Mononuclear cell (primary cell): ENCODE results near the gene JRKL. TPM values are rescaled to one million over a fixed set of nuclear protein-coding genes. Genes with fewer than 3 reads are reported as not detected.
"Not testable (repeated sequence)": the region's sequence is repeated elsewhere in the genome, so short reads cannot be mapped to it uniquely, and the experiment has no call there.

Experiments used
- H3K27me3 ChIP-seq: 2 replicates; pipeline ENCODE4 v1.6.0; 2011; ENCODE audit warnings: low read length, control low read depth; ENCODE audit not compliant: insufficient read depth
- H3K4me1 ChIP-seq: 2 replicates; pipeline ENCODE4 v1.5.1; 2011; ENCODE audit warnings: mild to moderate bottlenecking, low read length, control low read depth; ENCODE audit not compliant: insufficient read depth
- H3K4me3 ChIP-seq: 2 replicates; pipeline ENCODE4 v1.5.1; 2011; ENCODE audit warnings: mild to moderate bottlenecking, low read length, moderate library complexity
- H3K9me3 ChIP-seq: 2 replicates; pipeline ENCODE4 v1.5.1; 2011; ENCODE audit warnings: low read depth, mild to moderate bottlenecking, control low read depth, low read length
- total RNA-seq: library from RNA; depleted of rRNA; stranded (reverse); fragments of >200 nt; gene quantifications from one replicate; pipeline ENCODE4 v1.2.3, GENCODE V29; 2012

Gene JRKL
- total RNA-seq, 1 donor, result 3.4 TPM

DNA sequence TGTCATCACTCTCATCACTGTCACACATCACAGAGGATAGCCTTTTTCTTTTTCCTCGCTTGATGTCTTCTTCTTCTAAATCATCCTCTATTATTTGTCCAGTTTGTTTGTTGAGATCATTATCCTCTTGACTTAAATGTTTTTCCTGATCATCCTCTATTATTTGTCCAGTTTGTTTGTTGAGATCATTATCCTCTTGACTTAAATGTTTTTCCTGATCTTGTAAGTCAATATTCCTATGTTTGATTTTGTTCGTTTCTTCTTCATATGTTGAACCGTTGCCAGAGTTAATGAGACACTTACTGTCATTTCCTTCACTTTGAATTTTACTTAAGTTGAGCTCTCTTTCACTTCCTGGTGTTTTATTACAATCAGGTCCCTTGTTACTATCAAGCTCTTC lies 5.7 kb upstream of the JRKL start:
- Histone ChIP-seq H3K4me1 (peaks cover 7% of the 10 kb centered on the region), H3K4me3 (no peak overlapping the region), H3K27me3 (no peaks in the 10 kb centered on the region), H3K9me3 (no peaks in the 10 kb centered on the region)

DNA sequence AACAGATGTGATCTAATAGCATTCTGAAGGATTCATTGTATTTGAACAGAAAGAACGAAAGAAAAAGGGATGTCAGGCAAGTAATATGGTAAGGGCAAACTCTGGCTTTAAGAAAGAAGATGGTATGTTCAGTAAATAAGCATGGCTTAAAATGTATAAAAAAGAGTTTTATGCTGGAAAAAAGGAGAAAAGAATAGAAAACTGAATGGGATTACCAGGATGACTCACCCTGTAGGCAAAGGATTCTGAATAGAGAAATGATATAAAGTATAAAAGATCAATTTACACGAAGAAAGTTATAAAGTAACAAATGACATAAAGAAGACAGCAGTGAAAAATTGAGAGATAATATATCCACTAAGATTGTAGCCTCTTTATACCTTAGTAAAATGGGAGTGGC lies 4.6 kb upstream of the JRKL start:
- Histone ChIP-seq H3K4me1 (peaks cover 8% of the 10 kb centered on the region), H3K9me3 (no peaks in the 10 kb centered on the region)

DNA sequence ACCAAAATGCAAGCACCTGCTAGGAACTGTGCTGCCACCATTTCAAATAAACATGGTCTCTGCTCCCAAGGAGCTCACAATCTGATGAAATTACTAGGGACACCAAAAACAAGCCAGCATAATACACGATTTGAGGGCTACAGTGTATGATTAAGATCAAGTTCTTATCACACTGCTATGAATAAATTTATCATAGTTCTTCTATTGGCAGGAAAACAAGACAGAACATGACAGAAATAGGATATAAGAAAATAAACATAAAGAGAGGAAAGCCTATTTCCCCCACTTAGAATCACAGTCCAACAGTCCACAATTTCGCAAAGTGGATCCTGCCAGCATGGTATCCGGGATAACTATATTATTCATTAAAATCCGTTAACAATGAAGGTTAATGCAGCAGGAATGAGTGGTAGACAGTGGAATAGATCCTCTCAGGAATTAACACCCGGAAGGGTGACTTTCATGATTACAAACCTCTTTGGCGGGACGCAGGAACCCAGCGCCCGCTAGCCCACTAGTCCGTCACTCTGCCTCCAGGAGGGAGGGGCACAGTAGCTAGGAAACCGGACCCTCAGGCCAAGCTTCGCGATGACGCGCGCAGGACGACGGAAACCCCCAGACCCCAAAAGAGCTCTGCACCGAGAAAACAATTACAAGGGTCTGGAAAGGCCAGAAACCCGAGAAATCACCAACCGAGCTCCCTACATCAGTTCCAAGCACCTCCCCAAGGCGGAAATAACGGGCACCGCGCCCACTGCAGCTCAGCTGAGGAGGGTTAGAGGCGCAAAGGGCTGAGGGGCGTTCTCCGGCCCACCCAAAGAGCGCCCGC lies 708 bp upstream of the JRKL start:
- Histone ChIP-seq H3K4me1 (peaks cover 18% of the 10 kb centered on the region), H3K9me3 (no peaks in the 10 kb centered on the region), H3K4me3 (peak overlapping the region; percentile 81), H3K27me3 (no peaks in the 10 kb centered on the region)

More for the DNA sequence above, 4.6 kb upstream of the JRKL start:
- no peak overlapping the region for H3K4me3 ChIP-seq
- no peaks in the 10 kb centered on the region for H3K27me3 ChIP-seq

DNA sequence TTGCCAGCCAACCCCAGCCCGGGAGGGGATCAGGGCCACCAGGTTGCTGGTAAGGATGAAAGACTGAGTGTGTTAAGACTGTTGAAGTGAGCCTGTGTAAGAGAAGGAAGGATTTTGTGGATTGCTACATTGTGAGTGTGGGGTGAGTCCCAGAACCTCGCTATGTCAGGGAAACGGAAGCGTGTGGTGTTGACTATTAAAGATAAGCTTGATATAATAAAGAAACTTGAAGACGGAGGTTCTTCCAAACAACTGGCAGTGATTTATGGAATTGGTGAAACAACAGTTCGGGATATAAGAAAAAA lies 627 bp downstream of the JRKL start:
- H3K4me3 ChIP-seq, result peak overlapping the region; percentile 81
- H3K4me1 ChIP-seq, result peaks cover 18% of the 10 kb centered on the region
- no peaks in the 10 kb centered on the region for H3K27me3 ChIP-seq
- H3K9me3 ChIP-seq, result no peaks in the 10 kb centered on the region

DNA sequence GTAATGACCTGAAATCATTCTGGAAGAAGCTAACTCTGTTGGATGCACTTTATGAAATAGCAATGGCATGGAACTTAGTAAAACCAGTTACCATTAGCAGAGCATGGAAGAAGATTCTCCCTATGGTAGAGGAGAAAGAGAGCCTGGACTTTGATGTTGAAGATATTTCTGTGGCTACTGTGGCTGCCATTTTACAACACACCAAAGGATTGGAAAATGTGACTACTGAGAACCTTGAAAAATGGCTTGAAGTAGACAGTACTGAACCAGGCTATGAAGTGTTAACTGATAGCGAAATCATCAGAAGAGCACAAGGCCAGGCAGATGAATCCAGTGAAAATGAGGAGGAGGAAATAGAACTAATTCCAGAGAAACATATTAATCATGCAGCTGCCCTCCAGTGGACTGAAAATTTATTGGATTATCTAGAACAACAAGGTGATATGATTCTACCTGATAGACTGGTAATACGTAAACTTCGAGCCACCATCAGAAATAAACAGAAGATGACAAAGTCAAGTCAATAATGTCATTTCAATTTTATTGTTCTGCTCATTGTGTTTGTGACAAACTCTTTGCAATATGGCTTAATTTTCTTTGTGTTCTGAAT lies 2.0 kb downstream of the JRKL start:
- Histone ChIP-seq H3K27me3 (no peaks in the 10 kb centered on the region), H3K4me1 (peaks cover 18% of the 10 kb centered on the region), H3K4me3 (no peak overlapping the region), H3K9me3 (no peaks in the 10 kb centered on the region)

DNA sequence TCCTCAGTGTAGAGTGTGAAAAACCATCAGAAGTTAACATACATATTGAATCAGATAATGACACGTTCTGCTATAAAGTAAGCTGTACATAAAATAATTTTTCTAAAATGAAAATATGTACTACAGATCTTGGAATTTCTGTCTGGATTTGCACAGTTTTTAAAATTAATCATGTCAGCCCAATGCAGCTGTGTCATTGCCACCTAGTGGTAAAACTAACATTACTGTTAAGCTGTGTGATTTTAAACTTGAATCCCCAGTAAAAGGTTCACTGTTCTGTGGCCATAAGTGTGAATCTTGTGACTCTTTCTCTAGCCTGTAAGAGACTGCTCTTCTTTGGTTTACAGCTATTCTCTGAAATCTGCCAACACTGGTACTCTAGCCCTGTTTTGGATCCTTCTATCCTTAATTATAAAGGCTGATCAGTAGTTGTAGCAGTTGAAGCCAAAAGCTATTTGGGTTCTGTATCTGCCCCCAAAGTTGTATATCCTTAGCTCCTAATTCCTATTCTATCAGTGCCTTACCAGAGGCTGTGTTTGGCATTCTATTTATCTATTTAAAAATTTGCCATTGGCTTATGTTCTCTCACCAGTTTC lies 4.0 kb downstream of the JRKL start:
- Histone ChIP-seq H3K27me3 (no peaks in the 10 kb centered on the region), H3K9me3 (no peaks in the 10 kb centered on the region), H3K4me1 (peaks cover 14% of the 10 kb centered on the region), H3K4me3 (no peak overlapping the region)

DNA sequence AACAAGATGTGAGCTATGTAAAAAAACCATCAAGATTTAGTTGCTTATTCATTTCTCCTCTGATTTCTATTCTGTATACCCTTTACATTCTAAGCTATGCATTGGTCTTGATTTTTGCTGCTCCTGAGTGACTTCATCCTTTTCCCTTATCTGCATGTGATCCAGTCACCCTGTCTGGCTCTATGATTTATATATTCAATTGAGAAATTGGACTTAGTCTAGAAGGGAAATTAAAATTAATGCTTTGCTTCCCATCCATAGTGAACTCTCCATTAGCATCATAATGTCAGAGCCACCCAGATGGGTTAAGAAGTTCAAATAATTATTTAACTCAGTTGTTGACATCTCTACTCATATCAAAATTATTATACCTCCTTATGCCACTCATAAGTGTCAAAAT lies 5.0 kb downstream of the JRKL start:
- H3K4me3 ChIP-seq, result no peak overlapping the region
- peaks cover 10% of the 10 kb centered on the region for H3K4me1 ChIP-seq
- no peaks in the 10 kb centered on the region for H3K27me3 ChIP-seq
- H3K9me3 ChIP-seq, result no peaks in the 10 kb centered on the region

DNA sequence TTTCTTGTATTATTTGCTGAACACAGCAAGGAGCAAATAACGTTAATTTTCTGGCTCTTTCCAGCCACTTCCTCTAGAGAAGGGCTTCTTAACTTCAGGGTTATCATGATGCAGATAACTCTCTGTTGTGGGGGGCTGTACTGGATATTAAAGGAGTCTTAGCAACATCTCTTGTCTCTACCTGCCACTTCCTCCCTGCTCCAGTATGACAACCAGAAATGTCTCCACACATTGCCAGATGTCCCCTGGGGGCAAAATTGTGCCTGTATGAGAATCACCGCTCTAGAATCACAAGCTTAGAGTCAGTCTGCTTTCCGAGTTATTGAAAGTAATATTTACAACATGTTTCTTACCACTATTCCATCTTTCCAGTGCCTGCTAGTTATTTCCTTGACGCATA lies 6.8 kb downstream of the JRKL start:
- Histone ChIP-seq H3K9me3 (no peaks in the 10 kb centered on the region), H3K27me3 (peaks cover 2% of the 10 kb centered on the region), H3K4me3 (no peak overlapping the region), H3K4me1 (no peaks in the 10 kb centered on the region)

DNA sequence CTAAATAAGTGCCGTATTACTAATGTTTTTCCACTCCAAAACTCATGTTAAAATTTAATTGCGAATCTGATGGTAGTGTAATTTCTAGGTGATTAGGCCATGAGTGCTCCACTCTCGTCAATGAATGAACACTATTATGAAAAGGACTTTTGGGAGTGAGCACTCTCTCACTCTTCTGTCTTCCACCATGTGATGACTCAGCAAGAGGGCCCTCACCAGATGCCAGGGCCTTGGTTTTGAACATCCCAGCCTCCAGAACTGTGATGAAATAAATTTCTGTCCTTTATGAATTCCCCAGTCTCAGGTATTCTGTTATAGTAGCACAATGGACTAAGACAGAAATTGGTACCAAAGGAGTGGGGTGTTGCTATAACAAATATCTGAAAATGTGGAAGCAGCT lies 8.1 kb downstream of the JRKL start:
- Histone ChIP-seq H3K27me3 (peaks cover 3% of the 10 kb centered on the region), H3K4me3 (no peak overlapping the region), H3K9me3 (no peaks in the 10 kb centered on the region), H3K4me1 (no peaks in the 10 kb centered on the region)

DNA sequence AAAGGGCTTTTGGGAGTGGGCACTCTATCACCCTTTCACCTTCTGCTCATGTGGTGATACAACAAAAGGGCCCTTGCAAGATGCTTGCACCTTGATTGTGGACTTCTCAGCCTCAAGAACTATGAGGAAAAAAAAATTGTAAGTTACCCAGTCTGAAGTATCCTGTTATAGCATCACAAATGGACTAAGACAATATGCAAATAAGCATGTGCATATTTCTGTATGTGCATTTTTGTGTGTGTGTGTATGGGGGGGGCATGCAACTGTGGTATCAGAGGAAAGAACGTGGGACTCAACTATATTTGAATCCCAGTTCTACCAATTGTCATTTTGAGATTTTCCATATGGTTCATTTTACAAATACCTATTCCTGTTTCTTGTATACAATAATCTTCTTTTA lies 10.9 kb downstream of the JRKL start:
- H3K9me3 ChIP-seq, result no peaks in the 10 kb centered on the region
- peaks cover 3% of the 10 kb centered on the region for H3K27me3 ChIP-seq
- H3K4me1 ChIP-seq, result no peaks in the 10 kb centered on the region
- H3K4me3 ChIP-seq, result no peak overlapping the region

DNA sequence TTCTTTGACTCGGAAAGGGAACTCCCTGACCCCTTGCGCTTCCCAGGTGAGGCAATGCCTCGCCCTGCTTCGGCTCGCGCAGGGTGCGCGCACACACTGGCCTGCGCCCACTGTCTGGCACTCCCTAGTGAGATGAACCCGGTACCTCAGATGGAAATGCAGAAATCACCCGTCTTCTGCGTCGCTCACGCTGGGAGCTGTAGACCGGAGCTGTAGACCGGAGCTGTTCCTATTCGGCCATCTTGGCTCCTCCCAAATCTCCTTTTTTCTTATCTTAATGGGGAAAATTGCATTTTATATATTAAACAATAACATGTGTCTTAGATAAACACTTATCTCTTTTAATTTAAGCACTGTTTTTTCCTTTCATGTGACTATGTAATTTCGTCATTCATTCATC lies 21.6 kb downstream of the JRKL start:
- H3K9me3 ChIP-seq, H3K27me3 ChIP-seq, H3K4me1 ChIP-seq, H3K4me3 ChIP-seq: not testable (repeated sequence)

DNA sequence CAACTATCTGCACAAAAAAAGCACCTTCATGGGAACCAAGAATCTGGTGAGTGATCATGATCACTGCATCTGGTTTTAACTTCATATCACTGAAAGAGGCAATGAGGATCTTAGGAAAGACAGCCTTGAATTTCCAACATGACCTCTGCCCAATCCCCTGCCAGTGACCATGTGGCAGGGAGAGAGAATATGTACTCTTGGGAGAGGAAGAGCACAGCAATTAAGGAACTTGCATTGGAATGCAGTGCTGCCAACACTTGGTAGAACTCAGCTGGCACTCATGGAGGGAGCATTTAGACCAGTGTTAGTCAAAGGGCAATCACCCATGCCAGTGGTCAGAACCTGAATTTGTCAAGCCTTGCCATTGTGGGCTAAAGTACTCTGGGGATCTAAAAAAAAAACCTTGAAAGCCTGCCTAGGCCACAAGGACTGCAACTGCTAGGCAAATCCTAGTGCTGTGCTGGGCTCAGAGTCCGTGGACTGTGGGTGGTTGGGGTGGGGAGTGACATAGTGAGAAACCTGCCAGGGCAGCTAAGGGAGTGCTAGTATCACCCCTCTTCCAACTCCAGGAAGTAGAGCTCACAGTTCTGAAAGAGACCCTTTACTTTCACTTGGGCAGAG lies 23.1 kb downstream of the JRKL start:
- Histone ChIP-seq H3K4me1 (no peaks in the 10 kb centered on the region), H3K9me3 (no peaks in the 10 kb centered on the region), H3K4me3 (no peak overlapping the region), H3K27me3 (peaks cover 4% of the 10 kb centered on the region)

DNA sequence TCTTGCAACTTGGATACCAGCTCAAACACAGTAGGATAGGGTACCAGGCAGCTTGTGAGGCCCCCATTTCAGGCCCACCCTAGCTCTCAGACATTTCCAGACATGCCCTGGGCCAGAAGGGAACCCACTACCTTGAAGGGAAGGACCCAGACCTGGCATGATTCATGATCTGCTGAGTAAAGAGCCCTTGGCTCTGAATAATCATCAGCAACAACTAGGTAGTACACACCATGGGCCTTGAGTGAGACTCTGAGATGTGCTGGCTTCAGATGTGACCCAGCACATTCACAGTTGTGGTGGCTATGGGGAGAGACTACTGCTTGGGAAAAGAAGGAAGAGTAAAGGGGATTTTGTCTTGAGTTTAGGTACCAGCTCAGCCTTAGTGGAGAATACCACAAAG lies 23.6 kb downstream of the JRKL start:
- Histone ChIP-seq H3K9me3 (no peaks in the 10 kb centered on the region), H3K4me3 (no peak overlapping the region), H3K27me3 (peaks cover 6% of the 10 kb centered on the region), H3K4me1 (no peaks in the 10 kb centered on the region)

DNA sequence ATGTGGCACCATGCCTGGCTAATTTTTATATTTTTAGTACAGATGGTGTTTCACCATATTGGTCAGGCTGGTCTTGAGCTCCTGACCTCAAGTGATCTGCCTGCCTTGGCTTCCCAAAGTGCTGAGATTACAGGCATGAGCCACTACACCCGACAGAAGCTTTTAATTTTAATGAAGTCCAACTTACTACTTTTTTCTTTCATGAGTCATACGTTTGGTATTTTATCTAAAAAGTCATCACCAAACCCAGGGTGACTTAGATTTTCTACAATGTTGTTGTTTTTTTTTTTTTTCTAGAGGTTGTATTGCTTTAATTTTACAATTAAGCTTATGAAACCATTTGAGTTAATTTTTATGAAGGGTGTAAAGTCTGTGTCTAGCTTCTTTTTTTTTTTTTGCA lies 34.9 kb downstream of the JRKL start:
- H3K4me3 ChIP-seq, result no peak overlapping the region
- H3K4me1 ChIP-seq, result no peaks in the 10 kb centered on the region
- H3K27me3 ChIP-seq, result peaks cover 29% of the 10 kb centered on the region
- H3K9me3 ChIP-seq, result no peaks in the 10 kb centered on the region

DNA sequence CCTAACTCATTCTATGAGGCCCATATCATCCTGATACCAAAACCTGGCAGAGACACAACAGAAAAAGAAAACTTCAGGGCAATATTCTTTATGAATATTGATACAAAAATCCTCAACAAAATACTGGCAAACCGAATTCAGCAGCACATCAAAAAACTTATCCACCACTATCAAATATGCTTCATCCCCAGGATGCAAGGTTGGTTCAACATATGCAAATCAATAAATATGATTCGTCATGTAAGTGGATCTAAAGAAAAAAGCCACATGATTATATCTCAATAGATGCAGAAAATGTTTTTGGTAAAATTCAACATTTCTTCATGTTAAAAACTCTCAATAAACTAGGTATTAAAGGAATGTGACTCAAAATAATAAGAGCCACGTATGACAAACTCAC lies 40.9 kb downstream of the JRKL start:
- Histone ChIP-seq H3K4me1 (no peaks in the 10 kb centered on the region), H3K27me3 (peaks cover 20% of the 10 kb centered on the region), H3K4me3 (no peak overlapping the region), H3K9me3 (no peaks in the 10 kb centered on the region)
